Parathyroid adenoma (tissue), 2 donors: Measurements from ENCODE around the gene GADL1.

ENCODE experiments used
- H2AFZ ChIP-seq: fragments of 300-600 bp; sonication (generic); one replicate; pipeline ENCODE4 v1.7.0; 2017; ENCODE audit warnings: antibody characterized with exemption, mild to moderate bottlenecking
- H3K27ac ChIP-seq: fragments of 300-600 bp; sonication (generic); one replicate; pipeline ENCODE4 v1.7.0; 2017
- H3K27me3 ChIP-seq: fragments of 300-600 bp; sonication (generic); one replicate; pipeline ENCODE4 v1.7.0; 2017; ENCODE audit warnings: low read length; ENCODE audit not compliant: control insufficient read depth, insufficient read depth
- H3K36me3 ChIP-seq: fragments of 300-600 bp; sonication (generic); one replicate; pipeline ENCODE4 v1.7.0; 2017; ENCODE audit warnings: low read length; ENCODE audit not compliant: control insufficient read depth, insufficient read depth
- H3K4me1 ChIP-seq: fragments of 300-600 bp; sonication (generic); one replicate; pipeline ENCODE4 v1.7.0; 2017; ENCODE audit warnings: control low read depth
- H3K4me2 ChIP-seq: fragments of 300-600 bp; sonication (generic); one replicate; pipeline ENCODE4 v1.7.0; 2017; ENCODE audit warnings: low read length
- H3K4me3 ChIP-seq: fragments of 300-600 bp; sonication (generic); one replicate; pipeline ENCODE4 v1.7.0; 2017; ENCODE audit warnings: low read depth, low read length
- H3K79me2 ChIP-seq: fragments of 300-600 bp; sonication (generic); one replicate; pipeline ENCODE4 v1.7.0; 2017; ENCODE audit warnings: control low read depth
- H3K9ac ChIP-seq: fragments of 300-600 bp; sonication (generic); one replicate; pipeline ENCODE4 v1.7.0; 2017; ENCODE audit warnings: mild to moderate bottlenecking
- H3K9me3 ChIP-seq: fragments of 300-600 bp; sonication (generic); one replicate; pipeline ENCODE4 v1.7.0; 2017; ENCODE audit warnings: low read length; ENCODE audit not compliant: control insufficient read depth
- CTCF ChIP-seq: fragments of 300-600 bp; sonication (generic); IDR thresholded peaks from one replicate; pipeline ENCODE4 v1.7.0; 2017; ENCODE audit warnings: antibody characterized with exemption, mild to moderate bottlenecking
- donor health status: primary hyperparathyroidism.

Gene GADL1

GRCh38 chr3:30761374-30761773 lies 133.1 kb downstream of the GADL1 start:
- Histone ChIP-seq H3K4me1 (no peaks in the 10 kb centered on the region), H3K36me3 (no peaks in the 10 kb centered on the region), H3K27me3 (no peaks in the 10 kb centered on the region), H3K27ac (no peak overlapping the region), H3K9me3 (no peaks in the 10 kb centered on the region), H3K4me3 (no peak overlapping the region), H3K4me2 (no peak overlapping the region), H3K9ac (no peak overlapping the region), H3K79me2 (no peaks in the 10 kb centered on the region), H2AFZ (no peak overlapping the region)
- TF ChIP-seq CTCF, result no peak

DNA sequence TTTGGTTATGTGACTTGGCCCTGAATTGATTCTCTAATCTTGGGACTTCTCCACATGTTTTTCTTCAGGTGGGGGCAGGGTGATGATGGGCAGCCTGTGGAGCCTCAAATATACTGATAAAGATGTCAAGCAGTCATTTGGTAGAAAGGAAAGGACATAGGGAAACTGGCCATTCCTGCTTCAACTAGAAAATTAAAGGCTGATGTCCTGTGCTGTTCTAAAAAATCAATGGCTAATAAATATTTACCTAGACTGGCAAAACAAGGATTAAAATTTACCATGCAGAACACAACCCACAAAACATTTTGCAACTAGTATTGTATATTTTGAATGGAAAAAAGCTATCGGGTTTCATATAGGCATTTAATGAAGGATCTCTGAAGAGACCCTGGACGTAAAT lies 133.7 kb downstream of the GADL1 start:
- TF ChIP-seq CTCF, result no peak
- no peak overlapping the region for H3K4me2 ChIP-seq
- H3K36me3 ChIP-seq, result no peaks in the 10 kb centered on the region
- no peaks in the 10 kb centered on the region for H3K27me3 ChIP-seq
- no peak overlapping the region for H2AFZ ChIP-seq
- no peak overlapping the region for H3K4me3 ChIP-seq
- H3K27ac ChIP-seq, result no peak overlapping the region
- no peaks in the 10 kb centered on the region for H3K9me3 ChIP-seq
- no peaks in the 10 kb centered on the region for H3K79me2 ChIP-seq
- no peaks in the 10 kb centered on the region for H3K4me1 ChIP-seq
- no peak overlapping the region for H3K9ac ChIP-seq

DNA sequence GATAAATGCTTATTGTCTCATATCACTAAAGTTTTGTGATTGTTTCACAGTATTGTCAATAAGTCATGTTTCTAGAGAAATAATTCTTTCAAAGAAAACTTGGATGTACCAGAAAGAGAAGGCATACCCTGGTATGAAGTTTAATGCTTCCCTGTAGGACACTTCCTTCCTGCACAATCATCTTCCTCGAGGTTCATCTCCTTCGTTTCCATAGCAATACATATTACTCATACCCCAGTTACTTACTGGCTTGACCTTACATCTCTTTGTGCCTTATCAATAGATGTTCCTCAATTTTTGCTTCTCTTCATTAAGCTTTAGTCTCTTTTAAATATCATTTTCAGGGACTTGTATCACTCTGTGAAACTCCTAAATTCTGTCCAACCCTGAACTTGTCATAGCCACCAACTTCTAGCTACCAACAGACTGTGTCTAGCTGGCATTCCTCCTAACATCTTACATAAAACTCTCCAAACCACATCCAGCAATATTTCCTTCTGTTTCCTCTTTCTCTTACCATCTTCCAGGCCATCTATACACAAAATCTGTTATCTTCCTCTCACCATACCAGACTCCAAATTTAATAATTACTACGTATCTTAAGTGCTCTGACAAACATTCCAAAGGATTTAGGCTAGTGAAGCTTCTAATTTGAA lies 134.3 kb downstream of the GADL1 start:
- Histone ChIP-seq H3K36me3 (no peaks in the 10 kb centered on the region), H3K4me3 (no peak overlapping the region), H3K9me3 (no peaks in the 10 kb centered on the region), H3K79me2 (no peaks in the 10 kb centered on the region), H3K4me2 (no peak overlapping the region), H3K27ac (no peak overlapping the region), H3K27me3 (no peaks in the 10 kb centered on the region), H3K9ac (no peak overlapping the region), H2AFZ (no peak overlapping the region), H3K4me1 (no peaks in the 10 kb centered on the region)
- no peak for TF ChIP-seq CTCF

GRCh38 chr3:30756218-30756617 lies 138.2 kb downstream of the GADL1 start:
- no peaks in the 10 kb centered on the region for H3K27me3 ChIP-seq
- H3K36me3 ChIP-seq, result no peaks in the 10 kb centered on the region
- no peak overlapping the region for H3K4me2 ChIP-seq
- TF ChIP-seq CTCF, result no peak
- H3K4me3 ChIP-seq, result no peak overlapping the region
- no peaks in the 10 kb centered on the region for H3K79me2 ChIP-seq
- no peaks in the 10 kb centered on the region for H3K9me3 ChIP-seq
- H2AFZ ChIP-seq, result no peak overlapping the region
- H3K4me1 ChIP-seq, result no peaks in the 10 kb centered on the region
- no peak overlapping the region for H3K9ac ChIP-seq
- no peak overlapping the region for H3K27ac ChIP-seq

DNA sequence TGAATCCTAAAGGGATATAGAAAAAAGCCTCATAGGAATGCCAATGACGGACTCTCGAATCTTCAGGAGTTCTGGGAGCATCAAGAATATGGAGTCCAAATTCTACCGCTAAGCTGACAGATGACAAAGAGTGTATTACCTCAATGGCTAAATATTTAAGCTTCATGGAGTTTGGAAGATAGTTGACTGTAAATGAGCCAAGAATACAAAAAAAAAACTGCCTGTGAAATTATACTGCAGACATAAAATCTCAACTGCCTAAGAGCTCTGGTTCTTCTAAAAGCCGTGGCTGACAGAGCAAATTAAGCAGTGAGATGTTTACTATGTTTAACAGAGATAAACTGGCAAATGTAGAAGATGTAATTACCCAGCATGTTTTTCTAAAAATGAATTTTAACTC lies 140.0 kb downstream of the GADL1 start:
- H3K4me2 ChIP-seq, result no peak overlapping the region
- H2AFZ ChIP-seq, result no peak overlapping the region
- H3K4me3 ChIP-seq, result no peak overlapping the region
- H3K79me2 ChIP-seq, result no peaks in the 10 kb centered on the region
- no peaks in the 10 kb centered on the region for H3K36me3 ChIP-seq
- H3K4me1 ChIP-seq, result no peaks in the 10 kb centered on the region
- H3K27ac ChIP-seq, result no peak overlapping the region
- no peaks in the 10 kb centered on the region for H3K27me3 ChIP-seq
- no peak overlapping the region for H3K9ac ChIP-seq
- H3K9me3 ChIP-seq, result no peaks in the 10 kb centered on the region
- TF ChIP-seq CTCF, result no peak
